ENCODE data around the gene TSHR. TPM values are rescaled to one million over a fixed set of nuclear protein-coding genes. Genes with fewer than 3 reads are reported as not detected.

Gene TSHR
- total RNA-seq, 1 donor from 2014 or later: not detected

DNA sequence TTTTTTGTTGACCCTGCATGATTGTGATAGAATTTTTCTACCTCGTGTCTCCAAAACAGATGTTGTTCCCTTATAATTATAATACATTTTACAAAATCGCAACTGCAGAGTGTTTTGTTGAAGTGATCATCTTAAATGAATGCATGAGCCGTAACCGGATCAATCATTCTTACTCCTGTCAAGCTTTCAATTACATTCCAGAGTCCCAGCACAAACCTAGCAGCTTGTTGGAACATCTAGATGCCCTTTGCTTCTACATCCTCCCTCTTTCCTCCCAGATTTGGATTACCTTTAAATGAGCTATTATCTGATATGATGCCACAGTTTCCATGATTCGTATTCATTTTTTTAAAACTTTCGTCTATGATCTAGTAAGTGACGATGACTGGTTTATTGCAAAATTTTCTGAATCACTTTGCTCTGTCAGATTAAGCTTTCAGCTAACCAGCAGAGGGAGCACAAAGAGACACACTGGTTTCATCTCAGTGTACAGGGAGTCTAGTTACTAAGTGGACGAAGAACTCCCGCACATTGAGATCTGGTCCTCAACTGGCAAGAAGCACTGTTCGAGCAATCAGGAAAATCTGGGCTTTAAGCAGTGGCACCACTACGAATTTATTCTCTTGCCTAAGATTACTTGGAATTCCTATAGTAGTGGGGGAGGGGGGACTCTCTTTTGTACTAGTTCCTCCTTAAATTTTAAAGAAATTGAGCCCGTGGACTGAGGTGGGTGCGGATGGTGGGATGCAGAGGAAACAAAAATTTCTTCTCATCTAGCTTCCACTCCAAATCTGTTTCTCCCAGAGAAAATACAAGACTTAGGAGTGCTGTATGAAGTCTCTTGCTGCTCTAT lies 40.9 kb downstream of the TSHR start:
- ChIA-PET POLR2A (interaction anchor here (0.8 to 1.2 kb wide), 2 partner anchors 174 to 223 kb away, joined by 3 to 5 read pairs; no protein-coding TSS in a partner anchor), CTCF (interaction anchor here (0.9 to 3.2 kb wide), 12 partner anchors 9 to 468 kb away, joined by 3 to 42 read pairs (median 7); partner anchors contain the start of gene TSHR)
- ATAC-seq (ENCODE audit: low read depth) (peak; percentile 77), DNase-seq (no peak)
- H3K27ac Mint-ChIP-seq: no peak overlapping the region
- no peak overlapping the region for H3K4me3 Mint-ChIP-seq
- intact Hi-C loops (cut with micrococcal nuclease): loop anchor here (1.0 to 2.0 kb wide), 4 partner anchors 67 to 457 kb away; no protein-coding TSS in a partner anchor
- peaks cover 4% of the 10 kb centered on the region for H3K4me1 Mint-ChIP-seq
- H3K36me3 Mint-ChIP-seq (ENCODE audit: low read depth): no peaks in the 10 kb centered on the region
- H3K9me3 Mint-ChIP-seq: no peaks in the 10 kb centered on the region
- TF ChIP-seq, protein P1, sequence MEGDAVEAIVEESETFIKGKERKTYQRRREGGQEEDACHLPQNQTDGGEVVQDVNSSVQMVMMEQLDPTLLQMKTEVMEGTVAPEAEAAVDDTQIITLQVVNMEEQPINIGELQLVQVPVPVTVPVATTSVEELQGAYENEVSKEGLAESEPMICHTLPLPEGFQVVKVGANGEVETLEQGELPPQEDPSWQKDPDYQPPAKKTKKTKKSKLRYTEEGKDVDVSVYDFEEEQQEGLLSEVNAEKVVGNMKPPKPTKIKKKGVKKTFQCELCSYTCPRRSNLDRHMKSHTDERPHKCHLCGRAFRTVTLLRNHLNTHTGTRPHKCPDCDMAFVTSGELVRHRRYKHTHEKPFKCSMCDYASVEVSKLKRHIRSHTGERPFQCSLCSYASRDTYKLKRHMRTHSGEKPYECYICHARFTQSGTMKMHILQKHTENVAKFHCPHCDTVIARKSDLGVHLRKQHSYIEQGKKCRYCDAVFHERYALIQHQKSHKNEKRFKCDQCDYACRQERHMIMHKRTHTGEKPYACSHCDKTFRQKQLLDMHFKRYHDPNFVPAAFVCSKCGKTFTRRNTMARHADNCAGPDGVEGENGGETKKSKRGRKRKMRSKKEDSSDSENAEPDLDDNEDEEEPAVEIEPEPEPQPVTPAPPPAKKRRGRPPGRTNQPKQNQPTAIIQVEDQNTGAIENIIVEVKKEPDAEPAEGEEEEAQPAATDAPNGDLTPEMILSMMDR (IDR thresholded peaks at IDR 0.05): no peak
- peaks cover 7% of the 10 kb centered on the region for H3K27me3 Mint-ChIP-seq

DNA sequence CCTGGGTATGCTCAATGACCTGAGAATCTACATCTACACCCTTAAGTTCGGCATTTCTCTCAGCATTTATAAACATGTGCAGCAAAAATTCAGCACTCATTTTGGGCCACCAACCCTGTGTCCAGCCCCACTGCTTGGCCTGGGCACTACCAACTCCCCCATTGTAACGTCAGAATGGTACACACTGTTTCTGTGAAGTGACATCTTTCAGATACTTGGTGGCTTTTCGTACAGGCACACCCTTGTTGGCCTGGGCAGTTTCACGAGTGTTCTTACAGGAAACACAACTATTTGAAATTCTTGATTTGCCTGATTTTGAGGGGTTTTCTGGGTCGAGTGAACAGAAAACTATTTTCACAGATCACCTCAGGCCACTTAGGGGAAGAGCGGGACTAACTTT lies 46.0 kb downstream of the TSHR start:
- intact Hi-C loops (cut with micrococcal nuclease): no loop called here
- Mint-ChIP-seq H3K27me3 (peaks cover 7% of the 10 kb centered on the region), H3K4me1 (peaks cover under 1% of the 10 kb centered on the region), H3K9me3 (no peaks in the 10 kb centered on the region), H3K27ac (no peak overlapping the region), H3K4me3 (no peak overlapping the region), H3K36me3 (ENCODE audit: low read depth) (no peaks in the 10 kb centered on the region)
- ATAC-seq (ENCODE audit: low read depth) (no peak), DNase-seq (no peak)
- ChIA-PET CTCF (interaction anchor here (1.3 kb wide), 1 partner anchor 46 kb away, joined by 3 read pairs; the partner anchor contains the start of gene TSHR), POLR2A (no interaction called here)
- TF ChIP-seq, protein P1 (IDR thresholded peaks at IDR 0.05): no peak

DNA sequence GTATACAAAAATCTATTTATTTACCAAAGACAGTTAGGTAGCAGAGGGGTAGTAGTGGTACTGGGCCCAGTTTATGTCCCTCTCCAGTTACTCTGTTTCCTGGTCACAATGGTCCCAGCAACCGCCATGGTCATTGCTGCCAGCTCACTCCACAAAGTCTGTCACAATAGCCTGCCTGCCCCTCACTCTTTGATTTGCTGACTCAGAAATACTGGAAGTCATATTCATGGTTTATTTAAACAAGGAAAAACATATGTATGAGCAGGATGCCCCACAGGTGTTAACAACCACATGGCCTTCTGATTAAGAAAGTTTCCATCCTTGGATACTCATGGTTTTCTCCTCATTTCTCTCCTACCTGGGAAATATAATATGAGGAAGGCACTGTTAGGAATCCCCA lies 49.2 kb downstream of the TSHR start:
- CTCF ChIA-PET: no interaction called here
- no peak for ATAC-seq (ENCODE audit: low read depth)
- peaks cover 3% of the 10 kb centered on the region for H3K27me3 Mint-ChIP-seq

DNA sequence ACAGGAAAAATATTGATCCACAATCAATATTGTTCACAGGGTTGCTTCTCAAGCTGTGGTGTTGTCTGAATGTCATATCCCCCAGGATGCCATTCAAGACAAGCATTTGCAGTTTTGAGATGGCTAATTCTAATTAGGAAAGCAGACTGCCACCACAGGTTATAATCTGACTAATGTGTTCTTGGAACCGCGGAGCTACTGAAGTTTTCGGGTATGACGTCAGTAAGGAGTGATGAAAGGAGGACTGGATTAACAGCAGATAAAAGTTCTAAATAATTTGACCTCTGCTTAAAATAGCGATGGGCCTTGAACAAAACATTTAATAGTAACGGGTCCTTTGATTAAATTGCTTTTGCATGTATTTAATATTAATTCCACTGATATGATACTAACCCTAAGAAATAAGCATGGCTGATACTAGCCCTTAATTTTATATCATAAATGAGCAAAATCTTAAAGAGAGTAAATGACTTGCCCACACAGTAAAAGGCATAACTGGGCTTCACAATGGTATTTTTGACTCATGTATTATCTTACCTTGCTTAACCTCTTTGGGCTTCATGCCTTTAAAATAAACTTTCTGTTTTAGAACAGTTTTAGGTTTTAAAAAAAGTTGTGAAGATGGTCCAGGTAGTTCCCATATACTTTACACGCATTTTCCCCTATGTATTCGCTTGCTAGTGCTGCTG lies 50.3 kb downstream of the TSHR start:
- Mint-ChIP-seq H3K4me3 (no peak overlapping the region), H3K4me1 (no peaks in the 10 kb centered on the region), H3K27me3 (peaks cover 3% of the 10 kb centered on the region), H3K36me3 (ENCODE audit: low read depth) (no peaks in the 10 kb centered on the region), H3K9me3 (no peaks in the 10 kb centered on the region), H3K27ac (no peak overlapping the region)
- intact Hi-C loops (cut with micrococcal nuclease): no loop called here
- no peak for ATAC-seq (ENCODE audit: low read depth)
- ChIA-PET POLR2A (no interaction called here), CTCF (no interaction called here)
- no peak for DNase-seq
- TF ChIP-seq, protein P1 (IDR thresholded peaks at IDR 0.05): no peak

More for the DNA sequence above, 49.2 kb downstream of the TSHR start:
- Mint-ChIP-seq H3K4me3 (no peak overlapping the region), H3K27ac (no peak overlapping the region), H3K36me3 (ENCODE audit: low read depth) (no peaks in the 10 kb centered on the region), H3K4me1 (no peaks in the 10 kb centered on the region), H3K9me3 (no peaks in the 10 kb centered on the region)
- intact Hi-C loops (cut with micrococcal nuclease): no loop called here
- POLR2A ChIA-PET: no interaction called here
- TF ChIP-seq, protein P1 (IDR thresholded peaks at IDR 0.05): no peak
- no peak for DNase-seq

DNA sequence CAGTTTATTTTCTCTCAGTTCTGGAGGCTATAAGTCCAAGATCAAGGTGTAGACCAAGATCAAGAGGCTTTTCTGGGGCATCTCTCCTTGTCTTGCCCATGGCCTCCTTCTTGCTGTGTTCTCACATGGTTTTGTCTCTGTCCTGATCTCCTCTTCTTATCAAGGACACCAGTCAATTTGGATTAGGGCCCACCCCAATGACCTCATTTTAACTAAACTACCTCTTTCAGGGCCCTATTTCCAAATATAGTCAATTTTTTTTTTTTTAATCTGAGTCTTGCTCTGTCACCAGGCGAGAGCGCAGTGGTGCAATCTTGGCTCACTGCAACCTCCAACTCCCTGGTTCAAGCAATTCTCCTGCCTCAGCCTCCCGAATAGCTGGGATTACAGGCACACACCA lies 50.8 kb downstream of the TSHR start:
- H3K4me1 Mint-ChIP-seq: no peaks in the 10 kb centered on the region
- no peak for ATAC-seq (ENCODE audit: low read depth)
- no peaks in the 10 kb centered on the region for H3K36me3 Mint-ChIP-seq (ENCODE audit: low read depth)
- TF ChIP-seq, protein P1 (IDR thresholded peaks at IDR 0.05): no peak
- no peaks in the 10 kb centered on the region for H3K9me3 Mint-ChIP-seq
- H3K27me3 Mint-ChIP-seq: peaks cover 3% of the 10 kb centered on the region
- no peak overlapping the region for H3K4me3 Mint-ChIP-seq
- CTCF ChIA-PET: no interaction called here
- DNase-seq: no peak
- POLR2A ChIA-PET: no interaction called here
- intact Hi-C loops (cut with micrococcal nuclease): no loop called here
- H3K27ac Mint-ChIP-seq: no peak overlapping the region
